ENCODE results near the gene DDAH1.

- TF ChIP-seq CTCF (IDR thresholded peaks at IDR 0.05) (no peak), POLR2AphosphoS5 (IDR thresholded peaks at IDR 0.05; ENCODE audit: insufficient read depth in 1 of 2, low read depth in 1 of 2) (no peak)
Observed at GRCh38 chr1:85321237-85321964, 143.6 kb downstream of the DDAH1 start.

Data from vagina (tissue), 2 donors.